IMR-90 (cell line): Measurements from ENCODE around the gene SH3RF2. TPM values are rescaled to one million over a fixed set of nuclear protein-coding genes. Genes with fewer than 3 reads are reported as not detected.

ENCODE experiments used
- ATAC-seq: fragments of 200-7000 bp; cut with Tn5 transposase; 2 replicates; pipeline ENCODE4 v1.9.1; 2020; ENCODE audit warnings: low read depth, mild to moderate bottlenecking, moderate library complexity
- BruUV-seq: library from RNA; stranded (reverse); fragments of 400-500 nt; replicated peaks from 2 replicates; lab custom pipeline; 2021; lab: Mats Ljungman, UMichigan
- CTCF ChIA-PET: fragments of 300-600 bp; formaldehyde crosslinking; extraction: SDS; loops from one replicate; lab custom pipeline; 2021; ENCODE audit warnings: antibody characterized with exemption; lab: Yijun Ruan, JAX
- POLR2A ChIA-PET: fragments of 300-600 bp; sonication (Branson Sonifier 250); formaldehyde crosslinking; loops from one replicate; lab custom pipeline; 2022; ENCODE audit warnings: antibody characterized with exemption; ENCODE audit not compliant: unreplicated experiment; lab: Charles Lee
- DNase-seq: peaks from one replicate; pipeline ENCODE4 v3.0.0; 2013
- H2AFZ ChIP-seq: replicated peaks from 2 replicates; pipeline ENCODE3; 2013; ENCODE audit warnings: low read length, mild to moderate bottlenecking; ENCODE audit not compliant: poor library complexity
- H2AK5ac ChIP-seq: 2 replicates; pipeline ENCODE4 v1.6.1; 2013; ENCODE audit warnings: low read depth, low read length, inconsistent platforms
- H2AK9ac ChIP-seq: replicated peaks from 2 replicates; pipeline ENCODE3; 2013; ENCODE audit warnings: mild to moderate bottlenecking, low read depth, low read length, moderate library complexity; ENCODE audit not compliant: poor library complexity
- H2BK120ac ChIP-seq: 2 replicates; pipeline ENCODE4 v1.6.1; 2013; ENCODE audit warnings: low read depth, low read length, inconsistent platforms
- H2BK15ac ChIP-seq: 3 replicates; pipeline ENCODE4 v1.6.1; 2013; ENCODE audit warnings: low read depth, low read length, inconsistent platforms
- H2BK20ac ChIP-seq: 2 replicates; pipeline ENCODE4 v1.6.1; 2013; ENCODE audit warnings: low read depth, mild to moderate bottlenecking, inconsistent platforms, low read length, moderate library complexity
- H2BK5ac ChIP-seq: 2 replicates; pipeline ENCODE4 v1.6.1; 2013; ENCODE audit warnings: mild to moderate bottlenecking, low read depth, low read length, inconsistent platforms; ENCODE audit not compliant: poor library complexity, severe bottlenecking
- H3K14ac ChIP-seq: replicated peaks from 2 replicates; pipeline ENCODE4 v1.6.1; 2013; ENCODE audit warnings: low read depth, low read length, inconsistent platforms
- H3K18ac ChIP-seq: 2 replicates; pipeline ENCODE4 v1.6.1; 2013; ENCODE audit warnings: low read depth, low read length, control low read depth
- H3K23ac ChIP-seq: 2 replicates; pipeline ENCODE4 v1.6.1; 2013; ENCODE audit warnings: low read depth, low read length, inconsistent platforms
- H3K27ac ChIP-seq: 2 replicates; pipeline ENCODE4 v1.5.1; 2013; ENCODE audit warnings: mild to moderate bottlenecking, control low read depth, low read length; ENCODE audit not compliant: insufficient read depth
- H3K27me3 ChIP-seq: 2 replicates; pipeline ENCODE4 v1.6.1; 2013; ENCODE audit warnings: low read length; ENCODE audit not compliant: control insufficient read depth, insufficient read depth
- H3K36me3 ChIP-seq: 2 replicates; pipeline ENCODE4 v1.6.1; 2013; ENCODE audit warnings: low read length, mixed read lengths; ENCODE audit not compliant: control insufficient read depth, insufficient read depth
- H3K4ac ChIP-seq: 2 replicates; pipeline ENCODE4 v1.6.1; 2013; ENCODE audit warnings: low read depth, low read length, inconsistent platforms
- H3K4me1 ChIP-seq: 2 replicates; pipeline ENCODE4 v1.6.1; 2013; ENCODE audit warnings: low read length, mixed read lengths; ENCODE audit not compliant: control insufficient read depth, insufficient read depth
- H3K4me2 ChIP-seq: 2 replicates; pipeline ENCODE4 v1.6.1; 2013; ENCODE audit warnings: low read depth, mild to moderate bottlenecking, control low read depth, low read length, moderate library complexity
- H3K4me3 ChIP-seq: 2 replicates; pipeline ENCODE4 v1.5.1; 2013; ENCODE audit warnings: low read depth, mild to moderate bottlenecking, control low read depth, low read length, moderate library complexity; ENCODE audit not compliant: insufficient read depth
- H3K56ac ChIP-seq: 2 replicates; pipeline ENCODE4 v1.6.1; 2013; ENCODE audit warnings: low read length, inconsistent platforms; ENCODE audit not compliant: insufficient read depth; ENCODE audit errors: extremely low read depth
- H3K79me1 ChIP-seq, 2 experiments: 2 replicates each; pipeline ENCODE4 v1.6.1; 2013; ENCODE audit warnings: low read length in 2 of 2, inconsistent platforms in 1 of 2, low read depth in 1 of 2
- H3K9ac ChIP-seq: 2 replicates; pipeline ENCODE4 v1.6.1; 2013; ENCODE audit warnings: low read depth, low read length, control low read depth
- H3K9me1 ChIP-seq: 2 replicates; pipeline ENCODE4 v1.6.1; 2013; ENCODE audit warnings: low read length, inconsistent platforms; ENCODE audit not compliant: insufficient read depth
- H3K9me3 ChIP-seq: 2 replicates; pipeline ENCODE4 v1.6.1; 2013; ENCODE audit warnings: low read length; ENCODE audit not compliant: control insufficient read depth, insufficient read depth
- H4K20me1 ChIP-seq: 2 replicates; pipeline ENCODE4 v1.6.1; 2013; ENCODE audit warnings: low read length, inconsistent platforms; ENCODE audit not compliant: insufficient read depth
- H4K5ac ChIP-seq: 2 replicates; pipeline ENCODE4 v1.6.1; 2013; ENCODE audit warnings: mild to moderate bottlenecking, low read depth, low read length, control low read depth
- H4K8ac ChIP-seq, 2 experiments: 2 replicates each; pipeline ENCODE4 v1.6.1; 2013; ENCODE audit warnings: low read depth in 2 of 2, low read length in 2 of 2, control low read depth in 1 of 2, inconsistent platforms in 1 of 2
- H4K91ac ChIP-seq: 2 replicates; pipeline ENCODE4 v1.6.1; 2013; ENCODE audit warnings: low read depth, low read length, inconsistent platforms; ENCODE audit not compliant: insufficient read depth
- BHLHE40 ChIP-seq: fragments of 150-350 bp; IDR thresholded peaks from 2 replicates; pipeline ENCODE4 v1.6.1; 2016; ENCODE audit warnings: mild to moderate bottlenecking, low read depth, low read length
- CEBPB ChIP-seq: IDR thresholded peaks from 2 replicates; pipeline ENCODE4 v1.6.1; 2012; ENCODE audit warnings: low read depth, low read length, improper control_type of control experiment
- CTCF ChIP-seq: conservative IDR thresholded peaks from 2 replicates; pipeline ENCODE4 v1.5.1; 2012; ENCODE audit warnings: mild to moderate bottlenecking, low read depth, low read length, improper control_type of control experiment
- MAFK ChIP-seq: IDR thresholded peaks from 2 replicates; pipeline ENCODE4 v1.6.1; 2012; ENCODE audit warnings: low read depth, low read length, improper control_type of control experiment
- WGBS, 2 experiments: methylation state at CpG; one replicate each; pipeline versions ENCODE4 v1.1.5 to v1.1.7; 2013; ENCODE audit warnings: missing lambda C conversion rate in 2 of 2; ENCODE audit not compliant: insufficient read length in 1 of 2; ENCODE audit errors: extremely low coverage in 2 of 2; 5-methylcytosine and 5-hydroxymethylcytosine counted together
- dilution Hi-C: fragments of 300-500 bp; cut with HindIII; formaldehyde crosslinking; loops from one replicate; pipeline ENCODE4 v1.14.3; 2018; ENCODE audit warnings: low sequenced_read_pairs; ENCODE audit not compliant: unreplicated experiment
- in situ Hi-C: fragments of 300-500 bp; cut with MboI; formaldehyde crosslinking; loops from 3 replicates; pipeline ENCODE4 v1.14.3; 2019; ENCODE audit warnings: low sequenced_read_pairs, inconsistent platforms, mixed read lengths
- intact Hi-C: fragments of 100-400 bp; cut with micrococcal nuclease; formaldehyde crosslinking; loops from 2 replicates; pipeline ENCODE4 v1.10.0; 2022
- polyA plus RNA-seq, 3 experiments: library from polyadenylated mRNA; depleted of rRNA; stranded (reverse); fragments of >200 nt; gene quantifications; 2 replicates each; pipeline ENCODE4 v1.2.3, GENCODE V29; 2012; ENCODE audit warnings: low replicate concordance in 1 of 3
- total RNA-seq: library from RNA; depleted of rRNA; stranded (reverse); fragments of >200 nt; gene quantifications from 2 replicates; pipeline ENCODE4 v1.2.3, GENCODE V29; 2012
- TF ChIP-seq, protein P1 (sequence below): fragments of 150-350 bp; IDR thresholded peaks from 2 replicates; pipeline ENCODE4 v1.6.1; 2016; ENCODE audit warnings: low read depth, mild to moderate bottlenecking, low read length, moderate library complexity, borderline replicate concordance

SH3RF2 gene
- total and polyA plus RNA-seq, 2 of the 4 experiments (the other 2 are of a cell fraction): 1.3 to 1.7 TPM

GRCh38 chr5:146040527-146040926 is 104.1 kb downstream of the SH3RF2 start:
- ATAC-seq (no peak), DNase-seq (no peak)
- no peak overlapping the region for H2BK5ac ChIP-seq
- H2BK15ac ChIP-seq: peak overlapping the region; percentile 78; the same call in 1 of the 3 replicates
- H2AK9ac ChIP-seq: no peak overlapping the region
- H3K9me1 ChIP-seq: peaks cover 16% of the 10 kb centered on the region
- H3K18ac ChIP-seq: no peak overlapping the region
- peak overlapping the region; percentile 65; the same call in 1 of the 2 replicates for H2BK20ac ChIP-seq
- H2AK5ac ChIP-seq: peak overlapping the region; percentile 80; the same call in 1 of the 2 replicates
- no peak overlapping the region for H3K56ac ChIP-seq
- no peak overlapping the region for H2AFZ ChIP-seq
- H3K14ac ChIP-seq: 0 out of 2 replicates have a peak overlapping the region, but pooled peaks have one; percentile 33
- no peak overlapping the region for H3K23ac ChIP-seq
- POLR2A ChIA-PET: no interaction called here
- dilution Hi-C loops (no loop called here), intact Hi-C loops (no loop called here), in situ Hi-C loops (no loop called here)
- H3K4me2 ChIP-seq: no peak overlapping the region
- BruUV-seq: no TSS peak
- H3K4me1 ChIP-seq: peaks cover 7% of the 10 kb centered on the region
- H4K20me1 ChIP-seq: no peaks in the 10 kb centered on the region
- no peak overlapping the region for H3K4me3 ChIP-seq
- no peaks in the 10 kb centered on the region for H3K79me1 ChIP-seq
- H4K5ac ChIP-seq: no peak overlapping the region
- no peak overlapping the region for H4K91ac ChIP-seq
- peak overlapping the region; percentile 18; the same call in 1 of the 2 replicates for H3K4ac ChIP-seq
- no peaks in the 10 kb centered on the region for H3K9me3 ChIP-seq
- H2BK120ac ChIP-seq: peak overlapping the region; percentile 59; the same call in 1 of the 2 replicates
- WGBS, 2 experiments: 100% methylated on average over 1 of the region's 3 CpGs; no CpG with 5 or more reads in 1 of the 2 experiments
- no peaks in the 10 kb centered on the region for H3K27me3 ChIP-seq
- CTCF ChIA-PET: interaction anchor here (0.6 to 1.6 kb wide), 8 partner anchors 8 to 219 kb away, joined by 3 to 10 read pairs (median 4); no protein-coding TSS in a partner anchor
- TF ChIP-seq, protein P1, sequence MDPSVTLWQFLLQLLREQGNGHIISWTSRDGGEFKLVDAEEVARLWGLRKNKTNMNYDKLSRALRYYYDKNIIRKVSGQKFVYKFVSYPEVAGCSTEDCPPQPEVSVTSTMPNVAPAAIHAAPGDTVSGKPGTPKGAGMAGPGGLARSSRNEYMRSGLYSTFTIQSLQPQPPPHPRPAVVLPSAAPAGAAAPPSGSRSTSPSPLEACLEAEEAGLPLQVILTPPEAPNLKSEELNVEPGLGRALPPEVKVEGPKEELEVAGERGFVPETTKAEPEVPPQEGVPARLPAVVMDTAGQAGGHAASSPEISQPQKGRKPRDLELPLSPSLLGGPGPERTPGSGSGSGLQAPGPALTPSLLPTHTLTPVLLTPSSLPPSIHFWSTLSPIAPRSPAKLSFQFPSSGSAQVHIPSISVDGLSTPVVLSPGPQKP: no peak
- no peak for TF ChIP-seq CEBPB
- no peak for TF ChIP-seq BHLHE40
- no peak for TF ChIP-seq MAFK
- TF ChIP-seq CTCF: no peak
- no peak overlapping the region for H3K27ac ChIP-seq
- no peak overlapping the region for H4K8ac ChIP-seq
- H3K36me3 ChIP-seq: no peaks in the 10 kb centered on the region
- no peak overlapping the region for H3K9ac ChIP-seq
